Mucosa of gallbladder (tissue), 1 donor: ENCODE measurements around the gene BAX. TPM values are rescaled to one million over a fixed set of nuclear protein-coding genes. Genes with fewer than 3 reads are reported as not detected.
"Not testable (repeated sequence)": the region's sequence is repeated elsewhere in the genome, so short reads cannot be mapped to it uniquely, and the experiment has no call there.

Source experiments
- DNase-seq: peaks from one replicate; pipeline ENCODE4 v3.0.0-alpha.2; 2020; ENCODE audit warnings: low spot score
- total RNA-seq: library from RNA; stranded (reverse); gene quantifications from one replicate; pipeline ENCODE4 v1.2.1, GENCODE V29; 2021
- donor health status: DM: no; HTN: no; CAD: no.

BAX gene
- total RNA-seq = 110 TPM

- DNase-seq = peak; percentile 97
Observed at GRCh38 chr19:48954595-48955307, at the start of gene BAX. Gene BAX (plus strand): TSS chr19:48954875. CDS start chr19:48954929, 54 bp downstream.

- no peak for DNase-seq
Observed at GRCh38 chr19:48905664-48906063, 49.0 kb upstream of the BAX start.

- no peak for DNase-seq
Observed at GRCh38 chr19:48906324-48906723, 48.4 kb upstream of the BAX start.

DNA sequence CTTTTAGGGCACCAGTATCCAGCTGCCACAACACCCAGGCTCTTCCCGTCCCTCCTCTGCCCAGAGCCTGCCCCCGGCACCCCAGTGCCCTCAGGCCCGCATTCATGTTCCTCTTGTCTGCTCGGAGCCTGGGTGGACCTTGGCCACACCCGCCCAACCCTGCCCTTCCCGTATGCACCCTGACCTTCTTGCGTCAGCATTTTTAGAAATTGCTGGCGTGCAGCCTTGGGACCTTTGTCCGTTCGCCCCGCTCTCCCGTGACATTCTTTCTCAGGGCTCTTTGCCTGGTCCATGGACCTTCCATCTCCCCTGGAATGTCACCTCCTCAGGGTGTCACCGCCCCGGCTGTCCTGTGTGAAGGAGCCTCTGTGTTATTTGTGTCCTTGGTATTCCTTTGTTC, 47.0 kb upstream of the BAX start:
- peak; percentile 20 for DNase-seq

DNA sequence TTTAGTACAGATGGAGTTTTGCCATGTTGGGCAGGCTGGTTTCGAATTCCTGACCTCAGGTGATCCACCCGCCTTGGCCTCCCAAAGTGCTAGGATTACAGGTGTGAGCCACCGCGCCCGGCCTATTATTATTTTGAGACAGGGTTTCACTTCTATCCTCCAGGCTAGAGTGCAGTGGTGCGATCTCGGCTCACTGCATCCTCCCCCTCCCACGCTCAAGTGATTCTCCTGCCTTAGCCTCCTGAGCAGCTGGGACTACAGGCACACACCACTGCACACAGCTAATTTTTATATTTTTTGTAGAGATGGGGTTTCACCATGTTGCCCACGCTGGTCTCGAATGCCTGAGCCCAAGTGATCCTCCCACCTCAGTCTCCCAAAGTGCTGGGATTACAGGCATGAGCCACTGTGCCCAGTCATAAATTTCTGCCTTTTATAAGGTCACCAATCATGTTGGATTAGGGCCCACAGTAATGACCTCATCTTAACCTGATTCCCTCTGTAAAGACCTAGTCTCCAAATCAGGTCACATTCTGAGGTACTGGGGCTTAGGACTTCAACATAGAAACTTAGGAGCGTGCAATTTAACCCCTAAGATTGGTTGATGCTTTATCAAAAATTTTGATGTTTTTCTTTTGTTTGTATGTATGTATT, 45.1 kb upstream of the BAX start:
- DNase-seq = not testable (repeated sequence)

DNA sequence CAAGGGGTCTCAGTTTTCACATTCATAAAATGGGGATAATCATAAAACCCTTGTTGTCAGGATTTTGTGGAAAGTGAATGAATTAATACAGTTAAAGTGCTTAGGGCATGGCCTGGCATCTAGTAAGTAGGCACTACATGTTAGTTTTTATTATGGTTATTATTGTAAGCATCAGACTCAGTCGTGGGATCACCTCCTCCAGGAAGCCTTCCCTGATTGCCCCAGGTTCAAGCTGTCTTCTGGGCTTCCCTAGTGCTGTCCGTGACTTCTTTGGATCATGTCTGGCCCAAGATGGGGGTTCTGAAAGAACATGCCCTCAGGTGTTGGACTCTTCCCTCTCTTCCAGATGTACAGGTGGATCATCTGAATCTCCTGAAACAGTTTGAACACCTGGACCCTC, 43.9 kb upstream of the BAX start:
- no peak for DNase-seq

DNA sequence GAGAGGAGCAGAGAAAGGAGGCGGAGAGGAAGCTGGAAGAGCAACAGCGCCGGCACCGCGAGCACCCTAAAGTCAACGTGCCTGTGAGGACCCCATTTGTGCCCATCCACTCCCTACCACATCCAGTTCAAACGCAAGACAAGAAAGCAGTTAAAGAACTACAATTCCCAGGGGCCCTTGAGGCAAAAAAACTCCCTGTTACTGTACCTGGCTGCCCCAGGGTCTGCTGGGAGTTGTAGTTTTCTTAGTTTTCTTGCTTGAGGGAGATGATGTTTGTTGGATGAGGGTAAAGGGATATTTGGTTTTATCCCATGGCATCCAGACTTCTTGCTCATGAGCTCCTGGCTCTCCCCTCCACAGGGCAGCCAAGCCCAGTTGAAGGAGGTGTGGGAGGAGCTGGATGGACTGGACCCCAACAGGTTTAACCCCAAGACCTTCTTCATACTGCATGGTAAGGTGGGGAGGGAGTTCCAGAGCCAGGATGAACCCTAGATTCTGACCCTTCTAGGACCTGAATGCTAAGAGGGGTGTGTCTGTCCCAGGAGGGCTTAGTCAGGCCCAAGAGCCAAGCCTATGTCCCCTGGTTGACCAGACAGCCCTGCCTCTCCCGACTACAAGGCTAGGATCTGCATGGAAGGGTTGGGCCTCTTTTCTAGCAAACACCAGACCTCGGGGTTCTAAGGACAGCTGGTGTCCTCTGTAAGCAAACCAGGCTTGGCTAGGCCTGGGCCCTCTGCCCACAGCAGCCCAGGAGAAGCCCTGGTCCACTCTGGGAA, 41.4 kb upstream of the BAX start:
- DNase-seq = no peak

DNA sequence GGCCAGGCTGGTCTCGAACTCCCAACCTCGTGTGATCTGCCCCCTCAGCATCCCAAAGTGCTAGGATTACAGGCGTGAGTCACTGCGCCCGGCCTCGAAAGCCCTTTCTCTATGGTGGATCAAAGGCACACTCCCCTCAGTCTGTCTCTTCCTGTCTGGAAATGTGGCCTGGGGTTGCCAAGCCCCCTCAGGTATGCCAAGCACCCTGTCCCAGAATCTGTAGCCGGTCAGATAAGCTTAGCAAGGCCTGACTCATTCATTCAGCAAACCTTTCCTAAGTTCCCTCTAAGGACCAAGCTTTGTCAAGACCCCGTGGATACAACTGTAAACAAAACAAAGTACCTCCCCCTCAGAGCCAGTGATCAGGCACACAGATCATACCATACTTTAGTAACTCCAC, 40.5 kb upstream of the BAX start:
- DNase-seq = no peak

GRCh38 chr19:48915757-48916156, 38.9 kb upstream of the BAX start:
- DNase-seq = no peak

- no peak for DNase-seq
Observed at GRCh38 chr19:48918071-48918470, 36.6 kb upstream of the BAX start.

GRCh38 chr19:48918801-48919247, 35.9 kb upstream of the BAX start:
- DNase-seq = no peak

GRCh38 chr19:48919271-48919670, 35.4 kb upstream of the BAX start:
- not testable (repeated sequence) for DNase-seq

DNA sequence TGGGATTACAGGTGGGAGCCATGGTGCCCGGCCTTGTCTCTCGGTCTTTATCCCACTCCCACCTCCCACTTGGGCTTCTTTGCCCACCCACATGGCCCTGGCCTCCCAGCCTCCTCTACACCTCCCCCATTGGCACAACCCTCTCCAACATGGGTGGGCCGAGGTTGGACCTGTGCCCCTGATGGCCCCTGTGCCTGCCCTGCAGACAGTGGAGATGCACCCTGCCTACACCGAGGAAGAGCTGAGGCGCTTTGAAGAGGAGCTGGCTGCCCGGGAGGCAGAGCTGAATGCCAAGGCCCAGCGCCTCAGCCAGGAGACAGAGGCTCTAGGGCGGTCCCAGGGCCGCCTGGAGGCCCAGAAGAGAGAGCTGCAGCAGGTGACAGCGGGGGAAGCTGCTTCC, 33.7 kb upstream of the BAX start:
- DNase-seq = no peak

DNA sequence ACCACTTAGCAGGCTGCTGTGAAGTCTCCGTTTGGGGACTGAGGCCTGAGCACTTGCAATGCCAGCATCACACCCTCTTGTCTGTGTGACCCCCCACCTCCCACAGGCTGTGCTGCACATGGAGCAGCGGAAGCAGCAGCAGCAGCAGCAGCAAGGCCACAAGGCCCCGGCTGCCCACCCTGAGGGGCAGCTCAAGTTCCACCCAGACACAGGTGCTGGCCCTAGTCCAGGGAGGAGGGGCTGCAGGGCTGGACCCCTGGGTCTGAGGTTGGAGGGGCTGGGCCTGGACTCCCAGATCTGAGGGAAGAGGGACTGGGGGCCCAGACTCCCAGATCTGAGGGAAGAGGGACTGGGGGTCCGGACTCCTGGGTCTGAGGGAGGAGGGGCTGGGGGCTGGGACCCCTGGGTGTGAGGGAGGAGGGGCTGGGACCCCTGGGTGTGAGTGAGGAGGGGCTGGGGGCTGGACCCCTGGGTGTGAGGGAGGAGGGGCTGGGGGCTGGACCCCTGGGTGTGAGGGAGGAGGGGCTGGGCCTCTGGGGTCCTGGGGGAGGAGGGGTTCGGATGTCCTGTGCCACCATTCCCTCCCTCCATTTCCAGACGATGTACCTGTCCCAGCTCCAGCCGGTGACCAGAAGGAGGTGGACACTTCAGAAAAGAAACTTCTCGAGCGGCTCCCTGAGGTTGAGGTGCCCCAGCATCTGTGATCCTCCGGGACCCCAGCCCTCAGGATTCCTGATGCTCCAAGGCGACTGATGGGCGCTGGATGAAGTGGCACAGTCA, 32.8 kb upstream of the BAX start:
- DNase-seq = no peak

GRCh38 chr19:48922548-48923490, 31.9 kb upstream of the BAX start:
- no peak for DNase-seq

DNA sequence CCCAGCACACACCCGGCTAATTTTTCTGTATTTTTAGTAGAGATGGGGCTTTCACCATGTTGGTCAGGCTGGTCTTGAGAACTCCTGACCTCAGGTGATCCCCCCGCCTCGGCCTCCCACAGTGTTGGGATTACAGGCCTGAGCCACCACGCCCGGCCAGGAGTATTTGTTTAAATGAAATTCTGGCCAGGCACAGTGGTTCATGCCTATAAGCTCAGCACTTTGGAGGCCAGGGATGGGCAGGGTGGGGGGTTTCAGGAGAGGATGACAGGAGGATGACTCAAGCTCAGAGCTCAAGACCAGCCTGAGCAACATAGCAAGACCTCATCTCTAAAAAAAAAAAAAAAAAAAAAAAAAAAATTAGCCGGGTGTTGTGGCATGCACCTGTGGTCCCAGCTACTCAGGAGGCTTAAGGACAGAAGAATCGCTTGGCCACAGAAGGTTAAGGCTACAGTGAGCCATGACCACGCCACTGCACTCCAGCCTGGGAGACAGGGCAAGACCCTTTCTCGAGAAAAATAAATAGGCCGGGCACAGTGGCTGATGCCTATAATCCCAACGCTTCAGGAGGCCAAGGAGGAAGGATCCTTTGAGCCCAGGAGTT, 29.3 kb upstream of the BAX start:
- DNase-seq = no peak

GRCh38 chr19:48925890-48926289, 28.8 kb upstream of the BAX start:
- DNase-seq = not testable (repeated sequence)

- DNase-seq = peak; percentile 61
Observed at GRCh38 chr19:48926909-48927308, 27.8 kb upstream of the BAX start.

- not testable (repeated sequence) for DNase-seq
Observed at GRCh38 chr19:48927692-48928091, 27.0 kb upstream of the BAX start.
